ENCODE data around the gene TWIST1. TPM values are rescaled to one million over a fixed set of nuclear protein-coding genes. Genes with fewer than 3 reads are reported as not detected.

Gene TWIST1
- total RNA-seq, 1 experiment from 2014 or later = 16.1 TPM

DNA sequence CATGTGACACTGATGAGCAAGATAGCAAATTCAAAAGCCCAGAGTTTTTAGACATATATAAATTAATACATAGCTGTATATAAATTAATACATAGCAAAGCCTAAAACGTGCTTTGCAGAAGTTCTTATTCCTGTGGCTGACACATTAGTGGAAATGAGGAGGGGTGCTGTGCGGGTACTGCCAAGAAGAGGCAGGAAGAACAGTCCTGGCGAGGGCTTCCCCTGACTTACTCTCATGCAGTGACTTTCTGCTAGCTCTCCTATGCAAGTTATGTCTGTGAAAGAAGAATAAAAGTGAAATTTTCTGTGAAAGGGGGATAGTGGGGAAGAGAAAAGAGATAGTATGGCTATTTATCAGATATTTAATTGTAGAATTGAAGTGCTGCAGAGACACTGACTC lies 27.6 kb downstream of the TWIST1 start:
- Mint-ChIP-seq H3K4me3 (ENCODE audit: unreplicated experiment) (no peak overlapping the region), H3K36me3 (ENCODE audit: insufficient read depth, unreplicated experiment) (no peaks in the 10 kb centered on the region), H3K9me3 (ENCODE audit: unreplicated experiment) (peaks cover 8% of the 10 kb centered on the region), H3K27ac (ENCODE audit: low read depth, unreplicated experiment) (no peak overlapping the region), H3K4me1 (ENCODE audit: insufficient read depth, unreplicated experiment) (no peaks in the 10 kb centered on the region), H3K27me3 (ENCODE audit: insufficient read depth, unreplicated experiment) (no peaks in the 10 kb centered on the region)
- TF ChIP-seq, protein P1, sequence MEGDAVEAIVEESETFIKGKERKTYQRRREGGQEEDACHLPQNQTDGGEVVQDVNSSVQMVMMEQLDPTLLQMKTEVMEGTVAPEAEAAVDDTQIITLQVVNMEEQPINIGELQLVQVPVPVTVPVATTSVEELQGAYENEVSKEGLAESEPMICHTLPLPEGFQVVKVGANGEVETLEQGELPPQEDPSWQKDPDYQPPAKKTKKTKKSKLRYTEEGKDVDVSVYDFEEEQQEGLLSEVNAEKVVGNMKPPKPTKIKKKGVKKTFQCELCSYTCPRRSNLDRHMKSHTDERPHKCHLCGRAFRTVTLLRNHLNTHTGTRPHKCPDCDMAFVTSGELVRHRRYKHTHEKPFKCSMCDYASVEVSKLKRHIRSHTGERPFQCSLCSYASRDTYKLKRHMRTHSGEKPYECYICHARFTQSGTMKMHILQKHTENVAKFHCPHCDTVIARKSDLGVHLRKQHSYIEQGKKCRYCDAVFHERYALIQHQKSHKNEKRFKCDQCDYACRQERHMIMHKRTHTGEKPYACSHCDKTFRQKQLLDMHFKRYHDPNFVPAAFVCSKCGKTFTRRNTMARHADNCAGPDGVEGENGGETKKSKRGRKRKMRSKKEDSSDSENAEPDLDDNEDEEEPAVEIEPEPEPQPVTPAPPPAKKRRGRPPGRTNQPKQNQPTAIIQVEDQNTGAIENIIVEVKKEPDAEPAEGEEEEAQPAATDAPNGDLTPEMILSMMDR (IDR thresholded peaks at IDR 0.05; ENCODE audit: unreplicated experiment) = no peak
- ChIA-PET CTCF (interaction anchor here (1.2 kb wide), 1 partner anchor 531 kb away, joined by 3 read pairs; no protein-coding TSS in a partner anchor), POLR2A (interaction anchor here (1.9 kb wide), 1 partner anchor 11 kb away, joined by 10 read pairs; no protein-coding TSS in a partner anchor)
- no peak for DNase-seq (ENCODE audit: unreplicated experiment)
- BruUV-seq (replicated peaks) = no TSS peak
- intact Hi-C loops (cut with micrococcal nuclease) = no loop called here

DNA sequence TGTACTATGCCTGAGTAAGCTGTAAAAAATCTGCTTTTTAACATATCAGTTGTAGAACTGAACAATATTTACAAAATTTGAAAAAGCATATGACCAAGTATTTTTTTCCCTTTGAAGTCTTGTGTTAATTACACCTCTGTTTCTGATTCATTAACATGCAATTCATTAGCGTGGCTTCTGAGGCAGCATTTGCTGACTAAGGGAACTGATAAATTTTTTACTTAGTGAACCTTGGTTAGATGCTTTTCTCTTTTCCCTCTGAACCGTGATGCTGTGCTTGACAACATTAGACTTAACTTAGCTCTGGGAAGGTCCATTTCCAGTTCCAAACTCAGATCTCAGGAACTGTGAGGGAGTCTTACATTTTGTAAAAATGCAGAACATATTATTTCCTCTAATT lies 28.1 kb downstream of the TWIST1 start:
- POLR2A ChIA-PET = interaction anchor here (1.9 kb wide), 1 partner anchor 10 kb away, joined by 10 read pairs; no protein-coding TSS in a partner anchor
- H3K27me3 Mint-ChIP-seq (ENCODE audit: insufficient read depth, unreplicated experiment) = no peaks in the 10 kb centered on the region

DNA sequence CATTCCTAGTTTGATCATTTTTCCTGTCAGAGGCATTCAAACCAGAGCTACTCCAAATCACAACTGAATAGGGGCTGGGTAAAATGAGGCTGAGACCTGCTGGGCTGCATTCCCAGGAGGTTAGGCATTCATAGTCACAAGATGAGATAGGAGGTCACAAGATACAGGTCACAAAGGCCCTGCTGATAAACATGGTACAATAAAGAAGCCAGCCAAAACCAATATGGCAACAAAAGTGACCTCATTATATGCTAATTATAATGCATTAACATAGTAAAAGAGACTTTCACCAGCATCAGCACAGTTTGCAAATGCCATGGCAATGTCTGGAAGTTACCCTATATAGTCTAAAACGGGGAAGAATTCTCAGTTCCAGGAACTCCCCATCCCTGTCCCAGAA lies 37.3 kb downstream of the TWIST1 start:
- TF ChIP-seq, protein P1 (IDR thresholded peaks at IDR 0.05; ENCODE audit: unreplicated experiment) = no peak
- H3K27ac Mint-ChIP-seq (ENCODE audit: low read depth, unreplicated experiment) = peak overlapping the region; percentile 88
- no TSS peak for BruUV-seq (replicated peaks)
- intact Hi-C loops (cut with micrococcal nuclease) = no loop called here
- DNase-seq (ENCODE audit: unreplicated experiment) = no peak
- H3K36me3 Mint-ChIP-seq (ENCODE audit: insufficient read depth, unreplicated experiment) = no peaks in the 10 kb centered on the region
- no peaks in the 10 kb centered on the region for H3K27me3 Mint-ChIP-seq (ENCODE audit: insufficient read depth, unreplicated experiment)
- peaks cover 19% of the 10 kb centered on the region for H3K4me1 Mint-ChIP-seq (ENCODE audit: insufficient read depth, unreplicated experiment)
- peaks cover 11% of the 10 kb centered on the region for H3K9me3 Mint-ChIP-seq (ENCODE audit: unreplicated experiment)
- peak overlapping the region; percentile 65 for H3K4me3 Mint-ChIP-seq (ENCODE audit: unreplicated experiment)
- ChIA-PET CTCF (interaction anchor here (0.6 kb wide), 1 partner anchor 132 kb away, joined by 3 read pairs; no protein-coding TSS in a partner anchor), POLR2A (interaction anchor here (1.9 to 2.2 kb wide), 2 partner anchors 10 to 106 kb away, joined by 8 to 10 read pairs; no protein-coding TSS in a partner anchor)

More for the DNA sequence above, 28.1 kb downstream of the TWIST1 start:
- peaks cover 8% of the 10 kb centered on the region for H3K9me3 Mint-ChIP-seq (ENCODE audit: unreplicated experiment)
- H3K36me3 Mint-ChIP-seq (ENCODE audit: insufficient read depth, unreplicated experiment) = no peaks in the 10 kb centered on the region
- CTCF ChIA-PET = interaction anchor here (1.2 kb wide), 1 partner anchor 531 kb away, joined by 3 read pairs; no protein-coding TSS in a partner anchor
- intact Hi-C loops (cut with micrococcal nuclease) = no loop called here
- H3K27ac Mint-ChIP-seq (ENCODE audit: low read depth, unreplicated experiment) = no peak overlapping the region
- BruUV-seq (replicated peaks) = no TSS peak
- H3K4me1 Mint-ChIP-seq (ENCODE audit: insufficient read depth, unreplicated experiment) = no peaks in the 10 kb centered on the region
- TF ChIP-seq, protein P1 (IDR thresholded peaks at IDR 0.05; ENCODE audit: unreplicated experiment) = no peak
- no peak overlapping the region for H3K4me3 Mint-ChIP-seq (ENCODE audit: unreplicated experiment)
- no peak for DNase-seq (ENCODE audit: unreplicated experiment)

DNA sequence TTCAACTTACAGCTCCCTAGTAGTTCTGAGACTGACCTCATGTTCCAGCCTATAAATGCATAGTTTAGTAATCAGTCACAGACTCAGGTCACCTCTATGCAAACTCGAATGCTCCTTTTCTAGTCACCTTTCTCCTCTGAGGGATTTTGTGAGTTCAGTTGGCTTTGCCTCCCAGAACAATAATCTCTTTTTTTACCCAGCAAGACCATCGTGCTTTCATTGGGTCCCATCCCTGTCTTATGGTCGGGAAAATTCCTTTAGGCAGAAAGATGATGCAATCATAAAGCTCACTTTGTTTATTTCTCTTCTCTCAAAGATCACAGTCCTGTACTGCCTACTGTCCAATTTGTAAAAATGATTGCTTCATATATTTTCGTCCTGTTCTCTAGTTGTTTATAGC lies 38.4 kb downstream of the TWIST1 start:
- H3K4me1 Mint-ChIP-seq (ENCODE audit: insufficient read depth, unreplicated experiment) = peaks cover 19% of the 10 kb centered on the region
- POLR2A ChIA-PET = interaction anchor here (0.6 to 2.7 kb wide), 20 partner anchors 9 to 532 kb away, joined by 3 to 20 read pairs (median 4); partner anchors contain the start of gene TWIST1
- peak; percentile 75 for DNase-seq (ENCODE audit: unreplicated experiment)
- no TSS peak for BruUV-seq (replicated peaks)
- TF ChIP-seq, protein P1 (IDR thresholded peaks at IDR 0.05; ENCODE audit: unreplicated experiment) = no peak
- no peaks in the 10 kb centered on the region for H3K36me3 Mint-ChIP-seq (ENCODE audit: insufficient read depth, unreplicated experiment)
- CTCF ChIA-PET = interaction anchor here (0.9 to 1.2 kb wide), 2 partner anchors 27 to 378 kb away, joined by 3 read pairs; no protein-coding TSS in a partner anchor
- peak overlapping the region; percentile 65 for H3K4me3 Mint-ChIP-seq (ENCODE audit: unreplicated experiment)
- intact Hi-C loops (cut with micrococcal nuclease) = no loop called here
- H3K9me3 Mint-ChIP-seq (ENCODE audit: unreplicated experiment) = peaks cover 11% of the 10 kb centered on the region
- peak overlapping the region; percentile 88 for H3K27ac Mint-ChIP-seq (ENCODE audit: low read depth, unreplicated experiment)
- H3K27me3 Mint-ChIP-seq (ENCODE audit: insufficient read depth, unreplicated experiment) = no peaks in the 10 kb centered on the region

All from MCF 10A (cell line).